Endothelial cell of umbilical vein (primary cell): Measurements from ENCODE around the gene NDFIP1.

Source experiments
- CTCF ChIP-seq, 2 donors: IDR thresholded peaks; 1 replicate in 1 of 2; 2 replicates in 1 of 2; pipeline ENCODE4 v1.5.1; 2011; ENCODE audit warnings: low read length in 2 of 2, mild to moderate bottlenecking in 2 of 2, moderate library complexity in 2 of 2, control low read depth in 1 of 2, inconsistent platforms in 1 of 2, low read depth in 1 of 2; ENCODE audit not compliant: insufficient read depth in 1 of 2; ENCODE audit errors: extremely low read depth in 1 of 2
- EZH2 ChIP-seq: IDR thresholded peaks from 2 replicates; pipeline ENCODE4 v1.6.1; 2012; ENCODE audit warnings: borderline replicate concordance, low read depth, mild to moderate bottlenecking, moderate library complexity, low read length, inconsistent platforms; ENCODE audit not compliant: severe bottlenecking
- GATA2 ChIP-seq: IDR thresholded peaks from 2 replicates; pipeline ENCODE4 v1.7.0; 2011; ENCODE audit warnings: low read depth, mild to moderate bottlenecking, moderate library complexity, mixed read lengths, low read length; ENCODE audit not compliant: insufficient read length, insufficient read depth
- JUN ChIP-seq: IDR thresholded peaks from 2 replicates; pipeline ENCODE4 v1.6.1; 2011; ENCODE audit warnings: borderline replicate concordance, low read depth; ENCODE audit not compliant: insufficient read length, insufficient read depth
- MAX ChIP-seq: IDR thresholded peaks from 2 replicates; pipeline ENCODE4 v1.6.1; 2011; ENCODE audit not compliant: insufficient read depth, insufficient read length
- MYC ChIP-seq: IDR thresholded peaks from one replicate; pipeline ENCODE4 v1.6.1; 2011; ENCODE audit warnings: mild to moderate bottlenecking, low read depth, low read length
- POLR2A ChIP-seq: IDR thresholded peaks from 2 replicates; pipeline ENCODE4 v1.6.1; 2012; ENCODE audit warnings: low read depth, mild to moderate bottlenecking, control low read depth, low read length
- POLR2AphosphoS5 ChIP-seq: IDR thresholded peaks from 2 replicates; pipeline ENCODE4 v1.6.1; 2012; ENCODE audit warnings: low read depth, mild to moderate bottlenecking, control low read depth, low read length, moderate library complexity; ENCODE audit not compliant: insufficient read depth

DNA sequence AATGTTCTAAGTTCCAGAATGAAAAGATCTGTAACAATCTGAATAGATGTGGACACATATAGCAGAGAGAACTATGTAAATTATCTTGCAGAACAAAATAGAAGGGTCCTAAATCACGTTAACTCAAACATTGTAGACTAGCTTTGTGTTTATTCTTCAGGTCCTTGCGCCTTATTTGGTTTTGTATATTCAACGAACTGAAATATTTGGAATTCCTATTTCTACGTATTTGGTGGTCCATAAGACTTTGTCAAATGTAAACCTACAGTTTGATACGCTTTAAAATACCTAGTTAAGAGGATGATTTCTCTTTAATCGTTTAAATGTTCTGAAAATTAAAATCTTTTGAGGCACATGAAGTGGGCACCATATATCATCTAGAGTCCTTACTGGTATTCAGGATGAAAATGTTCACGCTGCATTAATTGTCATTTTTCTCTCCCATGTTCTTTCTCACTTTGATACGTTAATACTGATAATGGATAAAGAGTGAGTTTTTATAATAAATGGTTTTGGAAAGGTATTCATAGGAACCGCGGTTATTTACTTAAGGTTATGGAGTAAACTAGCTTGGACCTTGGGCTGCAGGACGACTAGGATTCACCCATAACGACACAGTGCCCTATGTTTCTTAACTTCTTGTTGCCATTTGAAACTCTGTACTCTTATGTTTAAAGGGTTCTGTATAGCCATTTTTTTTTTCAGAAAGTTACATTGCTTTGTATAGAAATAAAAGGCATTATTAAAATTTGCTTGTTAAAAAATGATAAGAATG lies 45.3 kb downstream of the NDFIP1 start:
- TF ChIP-seq GATA2 = no peak
- TF ChIP-seq POLR2AphosphoS5 = no peak
- TF ChIP-seq MYC = no peak
- TF ChIP-seq POLR2A = no peak
- no peak for TF ChIP-seq CTCF (IDR thresholded peaks at IDR 0.05; ENCODE audit: extremely low read depth in 1 of 2, insufficient read depth in 1 of 2, low read depth in 1 of 2, low read length in 2 of 2)
- no peak for TF ChIP-seq EZH2
- no peak for TF ChIP-seq MAX
- no peak for TF ChIP-seq JUN
